GM20431 (cell line): ENCODE results near the gene NEURL4.

Source experiments
- in situ Hi-C: fragments of 300-500 bp; cut with MseI, MboI; formaldehyde crosslinking; loops from one replicate; pipeline ENCODE4 v1.15.0; 2020; ENCODE audit warnings: low sequenced_read_pairs; ENCODE audit not compliant: unreplicated experiment

The NEURL4 gene

DNA sequence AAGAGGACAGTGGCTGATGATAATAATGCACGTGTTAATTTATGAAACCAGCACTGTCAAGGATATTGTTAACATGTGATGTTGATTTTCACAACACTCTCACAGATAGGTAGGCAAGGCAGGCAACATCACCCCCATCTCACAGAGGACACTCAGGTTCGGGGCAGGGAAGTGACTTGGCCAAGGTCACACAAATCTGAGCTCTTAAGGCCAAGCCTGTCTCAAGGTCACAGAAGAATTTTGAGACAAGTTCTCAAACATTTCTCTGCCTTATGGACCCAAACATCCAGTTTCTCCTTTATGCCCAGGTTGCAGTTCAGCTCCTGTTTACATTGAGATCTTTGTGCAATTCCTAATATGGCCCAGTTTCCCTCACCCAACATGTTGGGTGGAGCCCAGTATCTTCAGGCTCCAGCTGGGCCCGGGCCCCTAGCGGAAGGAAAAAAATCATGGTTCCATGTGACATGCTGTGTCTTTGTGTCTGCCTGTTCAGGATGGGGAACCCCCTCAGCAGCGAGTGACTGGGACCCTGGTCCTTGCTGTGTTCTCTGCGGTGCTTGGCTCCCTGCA lies 46.3 kb downstream of the NEURL4 start:
- in situ Hi-C loops = loop anchor here (25.0 kb wide), 1 partner anchor 221 kb away; no protein-coding TSS in a partner anchor

DNA sequence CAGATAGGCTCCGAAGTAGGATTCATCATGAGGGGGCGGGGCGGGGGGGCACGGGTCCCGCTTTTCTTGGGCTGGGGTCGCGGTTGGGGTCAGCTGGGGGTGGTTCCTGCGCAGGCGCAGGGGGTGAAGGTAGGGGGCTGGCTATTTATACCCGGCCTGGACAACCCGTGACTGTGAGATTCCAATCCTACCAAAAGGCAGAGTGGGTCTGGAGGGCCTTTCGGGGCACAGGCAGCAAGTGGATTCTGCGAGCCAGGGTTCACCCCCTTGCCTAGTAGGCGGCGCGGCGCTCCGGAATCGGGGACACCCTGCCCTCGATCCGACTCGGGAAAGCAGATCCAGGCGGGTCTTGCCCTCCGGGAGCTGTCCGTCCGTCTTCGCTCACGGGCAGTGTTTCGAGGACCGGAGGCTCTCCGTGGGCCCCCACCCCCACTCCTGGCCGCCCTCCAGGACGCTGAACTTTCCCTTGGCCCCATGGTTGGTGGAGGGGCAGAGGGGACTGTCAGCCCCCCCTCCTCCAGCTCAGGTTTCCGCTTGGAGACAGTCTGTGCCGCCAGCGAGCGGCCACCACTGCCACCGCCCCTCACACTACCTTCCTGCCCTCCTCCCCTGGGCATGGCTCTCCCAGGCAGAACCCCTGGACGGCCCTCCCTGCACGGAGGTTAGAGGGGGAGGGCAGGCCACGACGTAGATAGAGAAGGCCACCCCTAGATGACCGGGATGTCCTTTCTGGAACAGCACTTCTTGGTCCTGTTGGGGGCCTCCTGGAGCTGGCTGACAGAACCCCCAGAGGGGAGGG lies 47.0 kb downstream of the NEURL4 start:
- in situ Hi-C loops = loop anchor here (25.0 kb wide), 1 partner anchor 220 kb away; no protein-coding TSS in a partner anchor

DNA sequence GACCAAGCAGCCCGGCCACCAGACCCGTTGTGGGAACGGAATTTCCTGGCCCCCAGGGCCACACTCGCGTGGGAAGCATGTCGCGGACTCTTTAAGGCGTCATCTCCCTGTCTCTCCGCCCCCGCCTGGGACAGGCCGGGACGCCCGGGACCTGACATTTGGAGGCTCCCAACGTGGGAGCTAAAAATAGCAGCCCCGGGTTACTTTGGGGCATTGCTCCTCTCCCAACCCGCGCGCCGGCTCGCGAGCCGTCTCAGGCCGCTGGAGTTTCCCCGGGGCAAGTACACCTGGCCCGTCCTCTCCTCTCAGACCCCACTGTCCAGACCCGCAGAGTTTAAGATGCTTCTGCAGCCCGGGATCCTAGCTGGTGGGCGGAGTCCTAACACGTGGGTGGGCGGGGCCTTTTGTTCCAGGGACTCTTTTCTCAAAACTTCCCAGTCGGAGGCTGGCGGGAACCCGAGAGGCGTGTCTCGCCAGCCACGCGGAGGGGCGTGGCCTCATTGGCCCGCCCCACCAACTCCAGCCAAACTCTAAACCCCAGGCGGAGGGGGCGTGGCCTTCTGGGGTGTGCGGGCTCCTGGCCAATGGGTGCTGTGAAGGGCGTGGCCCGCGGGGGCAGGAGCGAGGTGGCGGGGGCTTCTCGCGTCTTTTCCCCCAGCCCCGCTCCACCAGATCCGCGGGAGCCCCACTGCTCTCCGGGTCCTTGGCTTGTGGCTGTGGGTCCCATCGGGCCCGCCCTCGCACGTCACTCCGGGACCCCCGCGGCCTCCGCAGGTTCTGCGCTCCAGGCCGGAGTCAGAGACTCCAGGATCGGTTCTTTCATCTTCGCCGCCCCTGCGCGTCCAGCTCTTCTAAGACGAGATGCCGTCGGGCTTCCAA lies 47.8 kb downstream of the NEURL4 start, which contains the start of gene SLC2A4:
SLC2A4 (plus strand) TSS at position 645 of the 879 bp plus-strand sequence; CDS start at position 862, 217 bp downstream.
- in situ Hi-C loops = loop anchor here (25.0 kb wide), 1 partner anchor 219 kb away; no protein-coding TSS in a partner anchor

GRCh38 chr17:7280519-7281073 lies 48.5 kb downstream of the NEURL4 start:
- in situ Hi-C loops = loop anchor here (25.0 kb wide), 1 partner anchor 218 kb away; no protein-coding TSS in a partner anchor

- in situ Hi-C loops = loop anchor here (25.0 kb wide), 1 partner anchor 217 kb away; no protein-coding TSS in a partner anchor
Observed at GRCh38 chr17:7279448-7279847, 49.7 kb downstream of the NEURL4 start.

DNA sequence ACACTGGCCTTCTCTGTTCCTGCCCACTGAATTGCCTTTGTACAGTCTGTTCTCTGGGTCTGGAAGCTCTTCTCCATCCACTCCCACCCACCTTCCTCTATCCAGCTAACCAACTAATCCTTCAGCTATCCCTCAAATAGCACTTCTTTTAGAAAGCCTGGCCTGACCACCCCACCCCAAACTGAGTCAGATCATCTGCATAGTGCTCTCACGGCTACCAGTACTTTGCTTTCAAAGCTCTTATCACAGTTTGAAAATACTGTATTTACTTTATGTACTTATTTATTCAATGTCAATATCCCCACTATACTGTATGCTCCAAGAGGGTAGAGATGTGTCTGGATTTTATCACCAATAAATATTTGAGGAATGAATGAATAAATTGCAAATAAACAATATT lies 62.4 kb downstream of the NEURL4 start:
- in situ Hi-C loops = no loop called here
